Neural cell (in vitro differentiated cells): Measurements from ENCODE around the gene STARD13. TPM values are rescaled to one million over a fixed set of nuclear protein-coding genes. Genes with fewer than 3 reads are reported as not detected.

ENCODE experiments used
- H2AFZ ChIP-seq: fragments of 200-600, 300-800 bp; sonication (generic), shearing (Covaris generic); 2 replicates; pipeline ENCODE4 v1.6.0; 2014; ENCODE audit warnings: low read depth, mild to moderate bottlenecking, antibody characterized with exemption, low read length, moderate library complexity
- H3F3A ChIP-seq: fragments of 200-600 bp; shearing (Covaris generic); 2 replicates; pipeline ENCODE4 v1.6.1; 2016; ENCODE audit warnings: mild to moderate bottlenecking, moderate library complexity, mixed read lengths, antibody characterized with exemption, low read length; ENCODE audit not compliant: insufficient read depth, poor library complexity, severe bottlenecking
- H3K27ac ChIP-seq: fragments of 200-600, 300-800 bp; sonication (generic), shearing (Covaris generic); 2 replicates; pipeline ENCODE4 v1.5.1; 2014; ENCODE audit warnings: mild to moderate bottlenecking, low read length, moderate library complexity
- H3K27me3 ChIP-seq: fragments of 300-800, 200-600 bp; sonication (generic), shearing (Covaris generic); 2 replicates; pipeline ENCODE4 v1.6.0; 2014; ENCODE audit warnings: mild to moderate bottlenecking, low read depth, low read length, moderate library complexity; ENCODE audit not compliant: insufficient read depth
- H3K36me3 ChIP-seq: fragments of 300-800, 200-600 bp; sonication (generic), shearing (Covaris generic); 2 replicates; pipeline ENCODE4 v1.5.1; 2014; ENCODE audit warnings: mild to moderate bottlenecking, antibody characterized with exemption, low read length, moderate library complexity; ENCODE audit not compliant: insufficient read depth
- H3K4me2 ChIP-seq: fragments of 300-800, 200-600 bp; sonication (generic), shearing (Covaris generic); 2 replicates; pipeline ENCODE4 v1.6.0; 2014; ENCODE audit warnings: mild to moderate bottlenecking, low read length
- H3K4me3 ChIP-seq: fragments of 300-800, 200-600 bp; sonication (generic), shearing (Covaris generic); 2 replicates; pipeline ENCODE4 v1.5.1; 2014; ENCODE audit warnings: mild to moderate bottlenecking, low read length, moderate library complexity
- H3K79me2 ChIP-seq: fragments of 200-600 bp; shearing (Covaris generic); replicated peaks from 2 replicates; pipeline ENCODE4 v1.6.0; 2014; ENCODE audit warnings: mild to moderate bottlenecking, low read length, moderate library complexity; ENCODE audit not compliant: insufficient read depth
- H3K9ac ChIP-seq: fragments of 300-800, 200-600 bp; sonication (generic), shearing (Covaris generic); 2 replicates; pipeline ENCODE4 v1.6.1; 2016; ENCODE audit warnings: mild to moderate bottlenecking, low read length, mixed read lengths
- H3K9me2 ChIP-seq: fragments of 200-600 bp; shearing (Covaris generic); 2 replicates; pipeline ENCODE4 v1.6.1; 2016; ENCODE audit warnings: mild to moderate bottlenecking, low read length, mixed read lengths; ENCODE audit not compliant: insufficient read depth
- H3K9me3 ChIP-seq: fragments of 200-600, 300-800 bp; sonication (generic), shearing (Covaris generic); 2 replicates; pipeline ENCODE4 v1.6.1; 2016; ENCODE audit warnings: mild to moderate bottlenecking, mixed run types, low read length, moderate library complexity, mixed read lengths
- H4K20me1 ChIP-seq: fragments of 200-600 bp; shearing (Covaris generic); 2 replicates; pipeline ENCODE4 v1.6.1; 2016; ENCODE audit warnings: mild to moderate bottlenecking, mixed run types; ENCODE audit not compliant: insufficient read depth
- EP300 ChIP-seq: fragments of 450-650 bp; conservative IDR thresholded peaks from 2 replicates; pipeline ENCODE4 v1.6.1; 2014; ENCODE audit warnings: antibody characterized with exemption, mild to moderate bottlenecking, moderate library complexity; ENCODE audit not compliant: poor library complexity, severe bottlenecking
- EZH2 ChIP-seq: fragments of 200-600, 300-800 bp; shearing (Covaris generic), sonication (generic); IDR thresholded peaks from 2 replicates; pipeline ENCODE4 v1.6.1; 2014; ENCODE audit warnings: antibody characterized with exemption, low read length, borderline replicate concordance, mild to moderate bottlenecking; ENCODE audit not compliant: insufficient read depth, poor library complexity, severe bottlenecking
- MXI1 ChIP-seq: fragments of 450-650 bp; conservative IDR thresholded peaks from 2 replicates; pipeline ENCODE4 v1.6.1; 2014; ENCODE audit warnings: antibody characterized with exemption, mild to moderate bottlenecking; ENCODE audit not compliant: poor library complexity, severe bottlenecking
- POLR2AphosphoS5 ChIP-seq: IDR thresholded peaks from 2 replicates; pipeline ENCODE4 v1.6.1; 2012
- RAD21 ChIP-seq: fragments of 450-650 bp; conservative IDR thresholded peaks from 2 replicates; pipeline ENCODE4 v1.6.1; 2014; ENCODE audit warnings: antibody characterized with exemption, mild to moderate bottlenecking, moderate library complexity
- SMC3 ChIP-seq: fragments of 450-650 bp; conservative IDR thresholded peaks from 2 replicates; pipeline ENCODE4 v1.6.1; 2014; ENCODE audit warnings: antibody characterized with exemption, mild to moderate bottlenecking, moderate library complexity; ENCODE audit not compliant: poor library complexity
- TAF1 ChIP-seq: IDR thresholded peaks from 2 replicates; pipeline ENCODE4 v1.6.1; 2012; ENCODE audit warnings: low read depth
- polyA plus RNA-seq: library from polyadenylated mRNA; depleted of rRNA; stranded (reverse); fragments of >200 nt; gene quantifications from 2 replicates; pipeline ENCODE4 v1.2.3, GENCODE V29; 2014
- TF ChIP-seq, protein P1 (sequence below): fragments of 450-650 bp; IDR thresholded peaks from 2 replicates; pipeline ENCODE4 v1.5.1; 2014; ENCODE audit warnings: antibody characterized with exemption, mild to moderate bottlenecking, moderate library complexity; ENCODE audit not compliant: poor library complexity, severe bottlenecking
- TF ChIP-seq, protein P2 (sequence below): IDR thresholded peaks from 2 replicates; pipeline ENCODE4 v1.6.1; 2012; ENCODE audit warnings: borderline replicate concordance

Gene STARD13
- polyA plus RNA-seq, 1 donor from 2014 or later = 0.05 TPM

DNA sequence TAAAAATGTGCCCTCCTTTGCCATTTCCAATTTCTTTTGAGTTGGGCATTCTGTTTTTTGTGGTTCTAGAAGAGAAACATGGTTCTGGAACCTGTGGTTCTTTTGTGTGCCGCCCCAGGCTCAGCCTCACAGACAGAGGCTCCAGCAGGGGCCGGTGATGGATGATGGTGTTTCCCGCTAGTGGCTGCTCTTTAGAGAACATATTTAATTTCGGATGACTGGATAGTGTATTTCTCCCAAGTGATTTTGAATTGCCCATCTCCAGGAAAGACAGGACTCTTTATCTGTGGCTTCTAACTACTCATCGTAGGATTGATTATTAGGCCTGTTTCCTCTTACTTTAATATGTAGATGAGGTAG is 194.2 kb downstream of the STARD13 start:
- Histone ChIP-seq H3K36me3 (no peaks in the 10 kb centered on the region), H4K20me1 (no peaks in the 10 kb centered on the region), H3K4me3 (no peak overlapping the region), H3K9me2 (no peaks in the 10 kb centered on the region), H3K79me2 (no peaks in the 10 kb centered on the region), H3F3A (no peaks in the 10 kb centered on the region), H3K27me3 (no peaks in the 10 kb centered on the region), H3K27ac (no peak overlapping the region), H3K9ac (no peak overlapping the region), H2AFZ (no peak overlapping the region), H3K9me3 (no peaks in the 10 kb centered on the region), H3K4me2 (no peak overlapping the region)
- TF ChIP-seq TAF1 (no peak), POLR2AphosphoS5 (no peak), EP300 (no peak)

DNA sequence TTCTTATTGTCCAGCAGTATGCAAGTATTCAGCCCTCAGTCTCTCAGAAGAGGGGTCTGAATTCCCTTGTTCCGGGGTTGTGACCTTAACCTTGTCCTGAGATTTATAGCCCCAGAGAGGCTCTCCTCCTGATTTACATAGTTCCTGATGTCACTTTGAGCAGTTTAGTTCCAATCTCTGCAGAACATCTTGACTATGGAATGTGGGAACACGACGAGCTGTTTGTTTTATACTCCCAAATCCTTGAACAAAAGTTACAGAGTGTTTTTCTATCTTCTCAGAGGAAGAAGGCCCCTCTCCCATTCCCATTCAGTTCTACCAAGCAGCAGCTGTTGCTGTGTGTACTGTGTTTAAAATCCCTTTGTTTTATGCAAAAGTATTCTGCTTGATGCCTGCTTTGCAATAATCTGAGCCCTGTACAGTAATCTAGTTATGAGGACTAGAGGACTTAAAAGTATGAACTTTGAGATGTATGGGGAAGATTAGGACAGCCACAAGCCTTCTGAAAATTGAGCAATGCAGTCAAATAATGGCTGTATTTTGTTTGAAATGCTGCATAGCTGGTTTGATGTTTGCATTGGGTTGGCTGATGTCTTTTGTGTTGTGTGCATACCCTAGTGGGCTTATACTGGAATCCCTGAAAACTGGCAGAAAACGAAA is 194.7 kb downstream of the STARD13 start:
- TF ChIP-seq EP300 = no peak
- no peak for TF ChIP-seq POLR2AphosphoS5
- no peak for TF ChIP-seq EZH2
- TF ChIP-seq, protein P1, sequence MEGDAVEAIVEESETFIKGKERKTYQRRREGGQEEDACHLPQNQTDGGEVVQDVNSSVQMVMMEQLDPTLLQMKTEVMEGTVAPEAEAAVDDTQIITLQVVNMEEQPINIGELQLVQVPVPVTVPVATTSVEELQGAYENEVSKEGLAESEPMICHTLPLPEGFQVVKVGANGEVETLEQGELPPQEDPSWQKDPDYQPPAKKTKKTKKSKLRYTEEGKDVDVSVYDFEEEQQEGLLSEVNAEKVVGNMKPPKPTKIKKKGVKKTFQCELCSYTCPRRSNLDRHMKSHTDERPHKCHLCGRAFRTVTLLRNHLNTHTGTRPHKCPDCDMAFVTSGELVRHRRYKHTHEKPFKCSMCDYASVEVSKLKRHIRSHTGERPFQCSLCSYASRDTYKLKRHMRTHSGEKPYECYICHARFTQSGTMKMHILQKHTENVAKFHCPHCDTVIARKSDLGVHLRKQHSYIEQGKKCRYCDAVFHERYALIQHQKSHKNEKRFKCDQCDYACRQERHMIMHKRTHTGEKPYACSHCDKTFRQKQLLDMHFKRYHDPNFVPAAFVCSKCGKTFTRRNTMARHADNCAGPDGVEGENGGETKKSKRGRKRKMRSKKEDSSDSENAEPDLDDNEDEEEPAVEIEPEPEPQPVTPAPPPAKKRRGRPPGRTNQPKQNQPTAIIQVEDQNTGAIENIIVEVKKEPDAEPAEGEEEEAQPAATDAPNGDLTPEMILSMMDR = no peak
- TF ChIP-seq, protein P2, sequence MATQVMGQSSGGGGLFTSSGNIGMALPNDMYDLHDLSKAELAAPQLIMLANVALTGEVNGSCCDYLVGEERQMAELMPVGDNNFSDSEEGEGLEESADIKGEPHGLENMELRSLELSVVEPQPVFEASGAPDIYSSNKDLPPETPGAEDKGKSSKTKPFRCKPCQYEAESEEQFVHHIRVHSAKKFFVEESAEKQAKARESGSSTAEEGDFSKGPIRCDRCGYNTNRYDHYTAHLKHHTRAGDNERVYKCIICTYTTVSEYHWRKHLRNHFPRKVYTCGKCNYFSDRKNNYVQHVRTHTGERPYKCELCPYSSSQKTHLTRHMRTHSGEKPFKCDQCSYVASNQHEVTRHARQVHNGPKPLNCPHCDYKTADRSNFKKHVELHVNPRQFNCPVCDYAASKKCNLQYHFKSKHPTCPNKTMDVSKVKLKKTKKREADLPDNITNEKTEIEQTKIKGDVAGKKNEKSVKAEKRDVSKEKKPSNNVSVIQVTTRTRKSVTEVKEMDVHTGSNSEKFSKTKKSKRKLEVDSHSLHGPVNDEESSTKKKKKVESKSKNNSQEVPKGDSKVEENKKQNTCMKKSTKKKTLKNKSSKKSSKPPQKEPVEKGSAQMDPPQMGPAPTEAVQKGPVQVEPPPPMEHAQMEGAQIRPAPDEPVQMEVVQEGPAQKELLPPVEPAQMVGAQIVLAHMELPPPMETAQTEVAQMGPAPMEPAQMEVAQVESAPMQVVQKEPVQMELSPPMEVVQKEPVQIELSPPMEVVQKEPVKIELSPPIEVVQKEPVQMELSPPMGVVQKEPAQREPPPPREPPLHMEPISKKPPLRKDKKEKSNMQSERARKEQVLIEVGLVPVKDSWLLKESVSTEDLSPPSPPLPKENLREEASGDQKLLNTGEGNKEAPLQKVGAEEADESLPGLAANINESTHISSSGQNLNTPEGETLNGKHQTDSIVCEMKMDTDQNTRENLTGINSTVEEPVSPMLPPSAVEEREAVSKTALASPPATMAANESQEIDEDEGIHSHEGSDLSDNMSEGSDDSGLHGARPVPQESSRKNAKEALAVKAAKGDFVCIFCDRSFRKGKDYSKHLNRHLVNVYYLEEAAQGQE = no peak
- no peak for TF ChIP-seq SMC3
- TF ChIP-seq TAF1 = no peak
- no peak for TF ChIP-seq RAD21
- TF ChIP-seq MXI1 = no peak
- Histone ChIP-seq H3F3A (no peaks in the 10 kb centered on the region), H3K27me3 (no peaks in the 10 kb centered on the region), H3K36me3 (no peaks in the 10 kb centered on the region), H3K9ac (no peak overlapping the region), H3K79me2 (no peaks in the 10 kb centered on the region), H4K20me1 (no peaks in the 10 kb centered on the region), H3K4me3 (no peak overlapping the region), H3K9me2 (no peaks in the 10 kb centered on the region), H3K27ac (no peak overlapping the region), H2AFZ (no peak overlapping the region), H3K9me3 (no peaks in the 10 kb centered on the region), H3K4me2 (no peak overlapping the region)
